Measurements from ENCODE around the gene PTCD3. TPM values are rescaled to one million over a fixed set of nuclear protein-coding genes. Genes with fewer than 3 reads are reported as not detected.

Gene PTCD3
- total RNA-seq, 5 donors from 2014 or later (not counting 1 experiment from before 2014, with no cell fraction given), result 145 to 153 (median 151) TPM

DNA sequence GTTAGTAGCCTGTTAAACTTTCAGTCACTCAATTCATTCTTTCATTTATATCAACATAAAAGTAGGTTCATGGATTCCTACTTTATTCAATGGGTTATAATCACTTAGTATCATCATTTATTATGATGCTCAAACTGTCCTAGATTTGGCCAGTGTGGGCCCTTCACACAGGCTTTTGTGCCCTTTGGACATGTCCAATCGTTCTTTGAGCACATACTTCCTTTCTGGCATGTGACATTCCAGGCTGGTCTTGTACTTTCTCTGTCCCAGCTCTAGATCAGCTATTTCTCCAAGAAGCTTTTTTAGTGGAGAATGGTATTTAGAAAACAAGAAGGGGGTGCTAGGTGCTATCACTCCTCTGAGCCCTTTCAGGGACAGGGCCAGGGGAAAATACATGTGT, 11.8 kb upstream of the PTCD3 start:
- Mint-ChIP-seq H3K27me3 (no peaks in the 10 kb centered on the region), H3K4me3 (no peak overlapping the region), H3K27ac (no peak overlapping the region), H3K36me3 (peaks cover 60% of the 10 kb centered on the region), H3K4me1 (peaks cover 11 to 17% (median 15%) of the 10 kb centered on the region in 3 donors), H3K9me3 (no peaks in the 10 kb centered on the region)
- POLR2A ChIA-PET, result no interaction called here
- Histone ChIP-seq H3K27me3 (replicated peaks in 1 of 2; ENCODE audit: control insufficient read depth in 2 of 2, extremely low read depth in 1 of 2, insufficient read depth in 2 of 2, low read length in 1 of 2) (no peaks in the 10 kb centered on the region), H3K4me3 (ENCODE audit: control insufficient read depth in 1 of 2, extremely low read depth in 1 of 2, low read length in 1 of 2) (no peak overlapping the region), H3K36me3 (ENCODE audit: control insufficient read depth in 2 of 2, extremely low read depth in 1 of 2, insufficient read depth in 1 of 2, low read length in 1 of 2) (peaks cover 6 to 59% of the 10 kb centered on the region in 2 donors), H3K4me1 (ENCODE audit: control insufficient read depth in 1 of 2, extremely low read depth in 1 of 2, insufficient read depth in 2 of 2, low read length in 2 of 2) (no peaks in the 10 kb centered on the region), H3K27ac (ENCODE audit: low read length) (no peak overlapping the region), H3K9me3 (no peaks in the 10 kb centered on the region)
- ATAC-seq (replicated peaks in 1 of 4) (no peak), DNase-seq (no peak)
- CTCF ChIA-PET, result no interaction called here
- WGBS (ENCODE audit: insufficient coverage), result no CpG with 5 or more reads among the region's 1 CpG

GRCh38 chr2:86097114-86097896, 8.7 kb upstream of the PTCD3 start:
- peak overlapping the region in 1 of 2 donors; percentile 42 for H3K27ac Mint-ChIP-seq
- ATAC-seq (replicated peaks in 1 of 4) (no peak), DNase-seq (no peak)
- H3K4me1 ChIP-seq (ENCODE audit: control insufficient read depth in 1 of 2, extremely low read depth in 1 of 2, insufficient read depth in 2 of 2, low read length in 2 of 2), result no peaks in the 10 kb centered on the region
- ChIA-PET POLR2A (no interaction called here), CTCF (interaction anchor here in 1 of 2 donors (1.3 kb wide), 1 partner anchor 9 kb away, joined by 3 read pairs; the partner anchor contains the start of genes POLR1A and PTCD3)
- WGBS (ENCODE audit: insufficient coverage), result no CpG with 5 or more reads among the region's 3 CpGs
- no peaks in the 10 kb centered on the region for H3K9me3 ChIP-seq
- no peaks in the 10 kb centered on the region for H3K9me3 Mint-ChIP-seq
- H3K27me3 ChIP-seq (replicated peaks in 1 of 2; ENCODE audit: control insufficient read depth in 2 of 2, extremely low read depth in 1 of 2, insufficient read depth in 2 of 2, low read length in 1 of 2), result no peaks in the 10 kb centered on the region
- H3K27ac ChIP-seq (ENCODE audit: low read length), result no peak overlapping the region
- H3K36me3 Mint-ChIP-seq, result peaks cover 51% of the 10 kb centered on the region
- H3K4me1 Mint-ChIP-seq, result peaks cover 18 to 26% (median 20%) of the 10 kb centered on the region in 3 donors
- H3K36me3 ChIP-seq (ENCODE audit: control insufficient read depth in 2 of 2, extremely low read depth in 1 of 2, insufficient read depth in 1 of 2, low read length in 1 of 2), result peaks cover 8 to 47% of the 10 kb centered on the region in 2 donors
- no peak overlapping the region for H3K4me3 ChIP-seq (ENCODE audit: control insufficient read depth in 1 of 2, extremely low read depth in 1 of 2, low read length in 1 of 2)
- H3K4me3 Mint-ChIP-seq, result no peak overlapping the region
- H3K27me3 Mint-ChIP-seq, result no peaks in the 10 kb centered on the region

- Mint-ChIP-seq H3K27me3 (no peaks in the 10 kb centered on the region), H3K4me1 (peaks cover 23 to 32% (median 25%) of the 10 kb centered on the region in 3 donors), H3K27ac (peak overlapping the region in 1 of 2 donors; percentile 51), H3K9me3 (no peaks in the 10 kb centered on the region), H3K4me3 (no peak overlapping the region), H3K36me3 (peaks cover 56% of the 10 kb centered on the region)
- DNase-seq (no peak), ATAC-seq (replicated peaks in 1 of 4) (no peak)
- POLR2A ChIA-PET, result no interaction called here
- Histone ChIP-seq H3K4me1 (ENCODE audit: control insufficient read depth in 1 of 2, extremely low read depth in 1 of 2, insufficient read depth in 2 of 2, low read length in 2 of 2) (no peaks in the 10 kb centered on the region), H3K4me3 (ENCODE audit: control insufficient read depth in 1 of 2, extremely low read depth in 1 of 2, low read length in 1 of 2) (no peak overlapping the region), H3K36me3 (ENCODE audit: control insufficient read depth in 2 of 2, extremely low read depth in 1 of 2, insufficient read depth in 1 of 2, low read length in 1 of 2) (peaks cover 8 to 51% of the 10 kb centered on the region in 2 donors), H3K9me3 (no peaks in the 10 kb centered on the region), H3K27me3 (replicated peaks in 1 of 2; ENCODE audit: control insufficient read depth in 2 of 2, extremely low read depth in 1 of 2, insufficient read depth in 2 of 2, low read length in 1 of 2) (no peaks in the 10 kb centered on the region), H3K27ac (ENCODE audit: low read length) (no peak overlapping the region)
- no CpG with 5 or more reads among the region's 1 CpG for WGBS (ENCODE audit: insufficient coverage)
- CTCF ChIA-PET, result interaction anchor here in 1 of 2 donors (0.7 kb wide), 1 partner anchor 270 kb away, joined by 3 read pairs; no protein-coding TSS in a partner anchor
These were observed 8.1 kb upstream of the PTCD3 start for GRCh38 chr2:86097913-86098312.

GRCh38 chr2:86102157-86102556, 3.9 kb upstream of the PTCD3 start:
- peaks cover 53 to 59% (median 54%) of the 10 kb centered on the region in 3 donors for H3K4me1 Mint-ChIP-seq
- H3K27me3 Mint-ChIP-seq, result no peaks in the 10 kb centered on the region
- no peak overlapping the region for H3K27ac ChIP-seq (ENCODE audit: low read length)
- peaks cover 36% of the 10 kb centered on the region for H3K36me3 Mint-ChIP-seq
- DNase-seq (no peak), ATAC-seq (replicated peaks in 1 of 4) (no peak)
- no peaks in the 10 kb centered on the region for H3K9me3 ChIP-seq
- H3K4me3 Mint-ChIP-seq, result no peak overlapping the region
- no peak overlapping the region for H3K27ac Mint-ChIP-seq
- H3K36me3 ChIP-seq (ENCODE audit: control insufficient read depth in 2 of 2, extremely low read depth in 1 of 2, insufficient read depth in 1 of 2, low read length in 1 of 2), result peaks cover 8 to 35% of the 10 kb centered on the region in 2 donors
- CTCF ChIA-PET, result no interaction called here
- no peaks in the 10 kb centered on the region for H3K9me3 Mint-ChIP-seq
- peaks cover 14 to 19% of the 10 kb centered on the region in 2 experiments for H3K4me1 ChIP-seq (ENCODE audit: control insufficient read depth in 1 of 2, extremely low read depth in 1 of 2, insufficient read depth in 2 of 2, low read length in 2 of 2)
- POLR2A ChIA-PET, result no interaction called here
- no peak overlapping the region for H3K4me3 ChIP-seq (ENCODE audit: control insufficient read depth in 1 of 2, extremely low read depth in 1 of 2, low read length in 1 of 2)
- no peaks in the 10 kb centered on the region for H3K27me3 ChIP-seq (replicated peaks in 1 of 2; ENCODE audit: control insufficient read depth in 2 of 2, extremely low read depth in 1 of 2, insufficient read depth in 2 of 2, low read length in 1 of 2)

DNA sequence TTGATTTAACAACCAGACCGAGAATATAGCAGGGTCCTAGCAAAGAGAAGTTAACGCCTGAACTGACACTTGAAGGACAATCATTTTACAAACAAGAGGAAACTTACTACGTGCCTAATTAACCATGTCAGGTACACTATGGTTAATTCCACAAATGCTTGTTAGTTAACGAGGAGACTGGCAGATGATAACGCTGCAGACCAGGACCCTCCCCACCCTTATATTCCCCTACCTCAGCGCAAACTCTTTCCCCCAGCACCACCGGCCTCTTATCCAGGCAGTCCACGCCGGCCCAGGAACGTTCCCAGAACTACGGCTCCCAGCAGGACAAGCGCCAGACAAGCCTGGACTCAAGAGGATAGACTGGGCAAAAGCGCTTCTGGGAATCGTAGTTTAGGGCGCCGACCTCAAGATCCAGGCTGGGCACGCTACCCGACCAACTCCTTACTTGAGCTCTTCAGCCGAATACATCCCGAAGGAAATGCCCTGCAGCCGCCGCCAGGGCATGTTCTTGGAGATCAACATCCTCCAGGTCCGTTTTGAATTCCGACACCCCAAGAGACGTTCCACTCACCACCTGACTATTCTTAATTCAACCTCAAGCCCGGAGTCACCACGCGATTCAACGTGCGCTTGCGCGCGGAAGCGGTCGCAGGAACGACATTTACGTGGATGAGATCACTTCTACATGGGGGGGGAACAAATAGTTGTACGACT, 625 bp upstream of the PTCD3 start, which contains the start of gene POLR1A:
POLR1A (minus strand) TSS at position 635 of the 717 bp plus-strand sequence; CDS start at position 525, 110 bp downstream.
- peak; percentile 68 to 89 (median 78) for DNase-seq
- Mint-ChIP-seq H3K9me3 (no peaks in the 10 kb centered on the region), H3K36me3 (peaks cover 31% of the 10 kb centered on the region), H3K4me3 (peak within 1 kb of the TSS; percentile 85 to 90 (median 90)), H3K27ac (peak within 1 kb of the TSS; percentile 99), H3K27me3 (no peaks in the 10 kb centered on the region), H3K4me1 (peaks cover 64 to 77% (median 71%) of the 10 kb centered on the region in 3 donors)
- H3K4me3 ChIP-seq (ENCODE audit: control insufficient read depth in 1 of 2, extremely low read depth in 1 of 2, low read length in 1 of 2), result peak within 1 kb of the TSS; percentile 79 to 96
- WGBS (ENCODE audit: insufficient coverage), result under 1% methylated on average over 21 of the region's 38 CpGs
- CTCF ChIA-PET, result interaction anchor here (0.7 to 1.4 kb wide), 11 partner anchors 9 to 468 kb away, joined by 3 to 10 read pairs (median 4); partner anchors contain the start of gene ST3GAL5 (in 1 of the 2)
- no peaks in the 10 kb centered on the region for H3K9me3 ChIP-seq
- peak; percentile 79 to 87 (median 85) for ATAC-seq (replicated peaks in 1 of 4)
- POLR2A ChIA-PET, result interaction anchor here in 1 of 2 donors (0.6 to 1.5 kb wide), 4 partner anchors 10 to 381 kb away, joined by 3 to 6 read pairs (median 3); partner anchors contain the start of gene KDM3A
- H3K4me1 ChIP-seq (ENCODE audit: control insufficient read depth in 1 of 2, extremely low read depth in 1 of 2, insufficient read depth in 2 of 2, low read length in 2 of 2), result peaks cover 14 to 26% of the 10 kb centered on the region in 2 experiments
- peaks cover 0 to 28% of the 10 kb centered on the region in 2 donors for H3K36me3 ChIP-seq (ENCODE audit: control insufficient read depth in 2 of 2, extremely low read depth in 1 of 2, insufficient read depth in 1 of 2, low read length in 1 of 2)
- no peaks in the 10 kb centered on the region for H3K27me3 ChIP-seq (replicated peaks in 1 of 2; ENCODE audit: control insufficient read depth in 2 of 2, extremely low read depth in 1 of 2, insufficient read depth in 2 of 2, low read length in 1 of 2)
- peak within 1 kb of the TSS; percentile 84 for H3K27ac ChIP-seq (ENCODE audit: low read length)

- H3K36me3 Mint-ChIP-seq, result peaks cover 35% of the 10 kb centered on the region
These were observed 996 bp downstream of the PTCD3 start for GRCh38 chr2:86107031-86107430.

More at GRCh38 chr2:86107031-86107430, 996 bp downstream of the PTCD3 start:
- H3K27ac ChIP-seq (ENCODE audit: low read length), result no peak overlapping the region
- peaks cover 14 to 26% of the 10 kb centered on the region in 2 experiments for H3K4me1 ChIP-seq (ENCODE audit: control insufficient read depth in 1 of 2, extremely low read depth in 1 of 2, insufficient read depth in 2 of 2, low read length in 2 of 2)
- DNase-seq (no peak), ATAC-seq (replicated peaks in 1 of 4) (no peak)
- Mint-ChIP-seq H3K27ac (peak overlapping the region; percentile 99), H3K4me1 (peaks cover 62 to 74% (median 72%) of the 10 kb centered on the region in 3 donors), H3K9me3 (no peaks in the 10 kb centered on the region), H3K27me3 (no peaks in the 10 kb centered on the region), H3K4me3 (peak overlapping the region; percentile 85 to 90 (median 90))
- H3K4me3 ChIP-seq (ENCODE audit: control insufficient read depth in 1 of 2, extremely low read depth in 1 of 2, low read length in 1 of 2), result peak overlapping the region; percentile 79 to 96
- H3K27me3 ChIP-seq (replicated peaks in 1 of 2; ENCODE audit: control insufficient read depth in 2 of 2, extremely low read depth in 1 of 2, insufficient read depth in 2 of 2, low read length in 1 of 2), result no peaks in the 10 kb centered on the region
- POLR2A ChIA-PET, result interaction anchor here in 1 of 2 donors (0.6 to 1.5 kb wide), 2 partner anchors 24 to 334 kb away, joined by 4 to 6 read pairs; partner anchors contain the start of gene KDM3A
- WGBS (ENCODE audit: insufficient coverage), result 0% methylated on average over 1 of the region's 5 CpGs
- H3K36me3 ChIP-seq (ENCODE audit: control insufficient read depth in 2 of 2, extremely low read depth in 1 of 2, insufficient read depth in 1 of 2, low read length in 1 of 2), result peaks cover 0 to 37% of the 10 kb centered on the region in 2 donors
- CTCF ChIA-PET, result no interaction called here
- H3K9me3 ChIP-seq, result no peaks in the 10 kb centered on the region

All from T-cell (primary cell).